Kidney (tissue), 14 donors: ENCODE data around the gene ZNF394. TPM values are rescaled to one million over a fixed set of nuclear protein-coding genes. Genes with fewer than 3 reads are reported as not detected.

Source experiments
- DNase-seq, 5 donors: peaks; one replicate each; pipeline ENCODE4 v3.0.0-alpha.2; 2013 to 2020
- FAIRE-seq: peaks from 2 replicates; lab custom pipeline; 2012; peaks lifted over from hg19 to GRCh38; lab: Jason Lieb, UNC
- H3K27ac ChIP-seq, 2 donors: one replicate each; pipeline ENCODE4 v1.7.0; 2013; ENCODE audit warnings: low read depth in 2 of 2, low read length in 2 of 2, inconsistent platforms in 1 of 2
- H3K27me3 ChIP-seq: one replicate; pipeline ENCODE4 v1.7.1; 2013; ENCODE audit warnings: low read length, inconsistent platforms; ENCODE audit not compliant: control insufficient read depth, insufficient read depth
- H3K36me3 ChIP-seq, 3 donors: one replicate each; pipeline versions ENCODE4 v1.7.0 to v1.7.1; 2013; ENCODE audit warnings: low read length in 3 of 3, control low read depth in 1 of 3, inconsistent platforms in 1 of 3; ENCODE audit not compliant: insufficient read depth in 3 of 3, control insufficient read depth in 2 of 3
- H3K4me1 ChIP-seq, 3 donors: one replicate each; pipeline versions ENCODE4 v1.7.0 to v1.7.1; 2013; ENCODE audit warnings: low read length in 3 of 3, inconsistent platforms in 1 of 3, low read depth in 1 of 3; ENCODE audit not compliant: control insufficient read depth in 2 of 3, insufficient read depth in 2 of 3
- H3K4me3 ChIP-seq, 3 donors: one replicate each; pipeline versions ENCODE4 v1.7.0 to v1.8.1; 2013; ENCODE audit warnings: low read length in 3 of 3, control low read depth in 1 of 3, inconsistent platforms in 1 of 3
- H3K9ac ChIP-seq, 3 donors: one replicate each; pipeline versions ENCODE4 v1.7.0 to v1.7.1; 2013; ENCODE audit warnings: low read length in 3 of 3, control low read depth in 1 of 3, inconsistent platforms in 1 of 3
- H3K9me3 ChIP-seq, 3 donors: one replicate each; pipeline versions ENCODE4 v1.7.0 to v1.7.1; 2013; ENCODE audit warnings: low read length in 3 of 3, control low read depth in 1 of 3, inconsistent platforms in 1 of 3; ENCODE audit not compliant: control insufficient read depth in 2 of 3, insufficient read depth in 1 of 3
- CTCF ChIP-seq: IDR thresholded peaks from 3 replicates; pipeline ENCODE4 v1.5.1; 2012; ENCODE audit warnings: mild to moderate bottlenecking, moderate library complexity, borderline replicate concordance; ENCODE audit not compliant: insufficient read depth; ENCODE audit errors: extremely low read depth
- intact Hi-C: fragments of 100-400 bp; cut with DNase I; formaldehyde crosslinking; loops from one replicate; pipeline ENCODE4 v1.11.1; 2022
- polyA plus RNA-seq: library from polyadenylated mRNA; stranded (reverse); fragments of 350-450 nt; fragmentation: Illumina TruSeq; extraction: RNeasy Lipid Tissue Mini Kit (QIAGEN cat#74804); gene quantifications from one replicate; pipeline ENCODE4 v1.2.3, GENCODE V29; 2014; ENCODE audit warnings: low read depth, low replicate concordance; ENCODE audit not compliant: insufficient read depth
- total RNA-seq: library from RNA; stranded (reverse); fragmentation: NEBNext Ultra II Directional; extraction: Animal tissue kit (Norgen Biotek cat#: 25700); gene quantifications from one replicate; pipeline ENCODE4 v1.2.1, GENCODE V29; 2021
- donor health status: control.
- donor health status: control.
- donor health status: control.
- donor health status: control.
- donor health status: control.
- donor health status: DM: yes; HTN: yes; CAD: no.
- donor health status: Normal renal cell carcinoma (clear cell type).

The ZNF394 gene
- total and polyA plus RNA-seq, 2 donors from 2014 or later = 15.7 to 33.6 TPM

GRCh38 chr7:99476107-99476506 is 24.0 kb downstream of the ZNF394 start:
- intact Hi-C loops = no loop called here
- H3K9me3 ChIP-seq = no peaks in the 10 kb centered on the region
- no peak overlapping the region for H3K9ac ChIP-seq
- H3K4me3 ChIP-seq = no peak overlapping the region
- H3K4me1 ChIP-seq = peaks cover 0 to 8% (median 3%) of the 10 kb centered on the region in 3 donors
- H3K27me3 ChIP-seq = no peaks in the 10 kb centered on the region
- no peak for TF ChIP-seq CTCF
- FAIRE-seq (no peak), DNase-seq (no peak)
- H3K36me3 ChIP-seq = peaks cover 0 to 2% (median 0%) of the 10 kb centered on the region in 3 donors
- H3K27ac ChIP-seq = no peak overlapping the region

DNA sequence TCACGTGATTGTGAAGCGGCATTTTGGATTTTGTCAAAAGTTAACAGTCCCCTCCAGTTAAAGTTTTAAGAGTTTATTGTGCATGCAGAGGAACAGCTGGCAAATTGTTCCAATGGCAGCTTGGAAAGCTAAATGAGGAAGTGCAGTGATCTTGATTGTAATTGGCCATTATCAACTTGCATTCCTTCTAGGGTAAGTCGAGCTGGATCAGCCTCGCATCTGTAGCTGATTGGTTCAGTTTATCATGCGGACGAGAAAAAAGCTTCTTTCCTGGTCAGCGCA is 26.8 kb downstream of the ZNF394 start:
- intact Hi-C loops = no loop called here
- DNase-seq = peak in 3 of 5 donors; percentile 24 to 83 (median 67)
- peak overlapping the region; percentile 30 to 69 (median 65) for H3K9ac ChIP-seq
- H3K4me3 ChIP-seq = peak overlapping the region; percentile 76 to 96 (median 81)
- no peaks in the 10 kb centered on the region for H3K36me3 ChIP-seq
- TF ChIP-seq CTCF = no peak
- no peaks in the 10 kb centered on the region for H3K27me3 ChIP-seq
- no peaks in the 10 kb centered on the region for H3K9me3 ChIP-seq
- H3K27ac ChIP-seq = peak overlapping the region in 1 of 2 donors; percentile 41
- no peak for FAIRE-seq
- peaks cover 0 to 8% (median 3%) of the 10 kb centered on the region in 3 donors for H3K4me1 ChIP-seq

DNA sequence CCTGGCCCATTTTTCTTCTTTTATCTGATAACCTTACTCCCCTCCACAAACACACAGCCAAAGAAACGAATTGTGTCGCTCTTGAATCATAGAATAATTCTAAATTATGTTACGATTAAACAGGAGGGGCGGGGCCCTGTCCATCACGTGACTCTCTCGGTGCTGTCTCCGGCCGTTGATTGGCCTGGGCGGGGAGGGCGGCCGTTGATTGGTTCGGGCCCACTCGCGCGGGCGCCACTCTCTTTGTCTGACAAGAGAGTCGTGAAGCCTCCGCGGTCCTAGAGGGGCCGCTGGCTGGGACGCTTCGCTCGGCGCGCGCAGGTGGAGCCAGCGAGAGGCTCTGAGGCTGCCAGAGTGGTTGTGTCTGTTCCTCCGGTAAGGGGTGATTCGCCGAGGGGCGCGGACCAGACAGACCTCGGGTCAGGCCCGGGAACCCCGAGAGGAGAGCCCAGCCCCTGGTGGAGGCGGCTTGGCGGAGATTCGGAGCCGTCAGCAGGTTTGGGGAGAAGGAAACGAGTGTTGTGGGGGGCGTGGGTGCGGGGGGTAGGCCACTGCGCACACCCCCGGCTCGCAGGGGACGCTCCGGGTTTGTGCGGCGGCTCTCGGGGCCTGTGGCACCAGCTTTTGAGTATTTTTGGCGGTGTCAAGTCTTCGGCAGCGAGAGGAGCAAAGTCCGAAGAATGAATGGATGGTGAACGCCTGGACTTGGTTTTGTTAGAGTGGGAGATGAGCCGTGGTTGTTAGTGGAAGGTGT is 27.3 kb downstream of the ZNF394 start, which contains the start of gene ZNF789:
Gene ZNF789 (plus strand): TSS at position 330 of the 754 bp plus-strand sequence. CDS start 3,567 bp downstream, outside the sequence.
- Histone ChIP-seq H3K27me3 (no peaks in the 10 kb centered on the region), H3K4me3 (peak within 1 kb of the TSS; percentile 81 to 96 (median 92)), H3K9ac (peak within 1 kb of the TSS; percentile 69 to 85 (median 75)), H3K4me1 (peaks cover 0 to 8% (median 3%) of the 10 kb centered on the region in 3 donors), H3K27ac (peak within 1 kb of the TSS; percentile 47 to 73), H3K9me3 (no peaks in the 10 kb centered on the region), H3K36me3 (no peaks in the 10 kb centered on the region)
- peak; percentile 95 for FAIRE-seq
- peak; percentile 98 to 99 (median 98) for DNase-seq
- TF ChIP-seq CTCF = no peak
- intact Hi-C loops = no loop called here
